KOPT-K1 (cell line): ENCODE results near the gene TSACC.
A peak's percentile ranks its signal among the peaks of the same experiment; 100 is the strongest.
"Not testable (repeated sequence)": the region's sequence is repeated elsewhere in the genome, so short reads cannot be mapped to it uniquely, and the experiment has no call there.

Experiments
- H3K27ac ChIP-seq: fragments of 200-600 bp; sonication (generic); 2 replicates; pipeline ENCODE4 v1.5.1; 2016; ENCODE audit warnings: antibody characterized with exemption, mild to moderate bottlenecking, low read depth, low read length; ENCODE audit not compliant: poor library complexity, severe bottlenecking
- H3K36me3 ChIP-seq: fragments of 200-600 bp; sonication (generic); 2 replicates; pipeline ENCODE4 v1.5.1; 2017; ENCODE audit warnings: antibody characterized with exemption, mild to moderate bottlenecking, low read length, moderate library complexity; ENCODE audit not compliant: insufficient read depth
- H3K9me3 ChIP-seq: fragments of 200-600 bp; sonication (generic); 2 replicates; pipeline ENCODE4 v1.5.1; 2017; ENCODE audit warnings: antibody characterized with exemption, low read length, mild to moderate bottlenecking; ENCODE audit not compliant: insufficient read depth, poor library complexity, severe bottlenecking

The TSACC gene

DNA sequence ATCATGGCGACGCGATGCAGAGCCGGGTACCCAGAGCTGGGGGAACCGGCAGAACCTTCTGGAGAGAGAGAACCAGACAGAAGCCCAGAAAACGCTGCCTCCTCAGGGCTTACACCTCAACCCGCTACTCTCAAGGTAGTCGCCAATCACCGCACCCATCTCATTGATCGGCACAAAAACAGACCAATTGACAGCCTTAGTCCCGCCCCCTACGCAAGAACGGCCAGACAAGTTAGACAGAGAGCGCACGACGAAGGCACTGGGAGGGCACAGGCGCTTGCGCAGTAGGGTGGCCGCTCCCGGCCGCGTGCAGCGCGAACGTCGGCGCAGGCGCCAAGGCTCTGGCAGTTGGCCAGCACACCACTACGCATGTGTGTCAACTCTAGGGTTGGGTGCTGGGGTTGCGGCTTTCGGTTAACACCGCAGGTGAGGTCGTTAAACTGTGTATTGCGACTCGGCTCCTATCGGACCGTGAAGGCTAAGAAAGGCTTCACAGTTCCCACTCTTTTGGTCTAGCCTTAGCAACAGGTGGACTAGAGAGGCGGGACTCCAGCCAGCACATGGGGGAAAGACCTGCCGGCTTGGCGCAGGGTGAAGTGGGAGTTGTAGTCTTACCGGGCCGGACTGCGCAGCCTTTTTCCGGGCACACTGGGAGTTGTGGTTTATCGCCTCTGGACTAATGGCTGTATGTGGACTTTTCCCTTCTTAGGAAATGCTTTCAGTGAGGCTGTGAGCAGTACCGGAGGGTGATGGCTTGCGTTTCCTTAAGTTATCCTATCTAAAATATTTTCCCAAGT lies at the start of gene TSACC, which contains the start of gene CCT3:
TSACC (plus strand) TSS at position 347 of the 797 bp plus-strand sequence. CDS start 1,232 bp downstream, outside the sequence.
CCT3 (minus strand) TSS at position 113 of the 797 bp plus-strand sequence; CDS start at position 5, 108 bp downstream.
- Histone ChIP-seq H3K36me3 (peaks cover 32% of the 10 kb centered on the region), H3K27ac (peak within 1 kb of the TSS; percentile 93), H3K9me3 (no peaks in the 10 kb centered on the region)

DNA sequence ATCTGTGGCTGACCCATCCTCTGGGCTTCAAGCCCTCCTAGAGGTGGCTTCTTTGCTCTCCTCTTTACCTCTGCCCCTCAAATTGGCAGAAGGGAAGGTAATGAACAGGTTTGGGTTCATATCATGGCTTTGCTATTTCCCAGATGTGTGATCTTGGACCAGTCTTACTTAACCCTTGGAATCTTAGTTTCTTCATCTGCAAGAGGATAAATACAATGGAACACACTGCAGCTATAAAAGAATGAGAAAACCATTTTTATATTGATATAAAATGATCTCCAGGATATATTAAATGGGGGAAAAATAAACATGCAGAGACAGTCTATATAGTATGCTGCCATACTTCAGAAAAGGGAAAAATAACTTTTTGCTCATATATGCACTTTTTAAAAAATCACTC lies 48.5 kb upstream of the TSACC start:
- no peaks in the 10 kb centered on the region for H3K9me3 ChIP-seq
- no peak overlapping the region for H3K27ac ChIP-seq
- H3K36me3 ChIP-seq: peaks cover 37% of the 10 kb centered on the region; the same call in 1 of the 2 replicates

DNA sequence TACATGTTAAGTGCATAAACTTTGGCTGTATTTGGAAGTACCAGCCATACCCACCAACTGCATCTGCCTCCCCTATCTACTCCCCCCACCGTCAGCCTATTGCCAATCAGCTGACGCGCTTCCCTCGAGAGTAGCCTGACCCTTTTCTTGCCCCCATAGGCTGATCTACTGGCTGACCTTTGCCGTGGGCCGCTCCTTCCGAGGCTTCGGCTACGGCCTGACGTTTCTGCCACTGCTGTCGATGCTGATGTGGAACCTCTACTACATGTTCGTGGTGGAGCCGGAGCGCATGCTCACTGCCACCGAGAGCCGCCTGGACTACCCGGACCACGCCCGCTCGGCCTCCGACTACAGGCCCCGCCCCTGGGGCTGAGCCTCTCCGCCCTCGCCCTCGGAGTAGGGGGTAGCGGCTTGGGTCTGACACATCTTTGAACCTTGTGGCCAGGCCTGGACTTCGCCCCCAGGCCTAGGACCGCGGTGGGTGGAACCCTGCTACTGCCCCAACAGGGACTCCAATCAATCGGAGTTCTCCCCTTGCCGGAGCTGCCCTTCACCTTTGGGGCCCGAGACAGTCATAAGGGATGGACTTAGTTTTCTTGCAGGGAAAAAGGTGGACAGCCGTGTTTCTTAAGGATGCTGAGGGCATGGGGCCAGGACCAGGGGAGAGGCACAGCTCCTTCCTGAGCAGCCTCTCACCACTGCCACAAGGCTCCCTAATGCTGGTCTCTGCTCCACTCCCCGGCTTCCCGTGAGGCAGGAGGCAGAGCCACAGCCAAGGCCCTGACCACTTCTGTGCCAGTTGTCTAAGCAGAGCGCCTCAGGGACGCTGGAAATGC lies 46.9 kb upstream of the TSACC start:
- Histone ChIP-seq H3K27ac (no peak overlapping the region), H3K9me3 (no peaks in the 10 kb centered on the region), H3K36me3 (peaks cover 37% of the 10 kb centered on the region; the same call in 1 of the 2 replicates)

DNA sequence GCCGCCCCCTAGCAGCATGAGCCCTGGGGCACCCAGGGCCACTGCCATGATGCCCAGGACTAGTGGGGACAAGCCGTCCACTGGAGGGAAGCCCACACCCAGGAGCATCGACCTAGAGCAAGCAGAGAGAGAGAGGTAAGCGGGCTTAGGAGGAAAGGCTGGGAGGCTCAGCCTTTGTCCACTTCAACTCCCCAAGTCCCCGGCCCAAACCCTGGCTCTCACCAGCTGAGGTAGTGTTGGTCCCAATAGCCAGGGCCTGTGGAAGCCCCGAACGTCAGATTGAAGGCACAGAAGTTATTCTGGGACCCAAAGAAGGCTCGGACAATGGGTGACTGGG lies 45.3 kb upstream of the TSACC start:
- no peaks in the 10 kb centered on the region for H3K9me3 ChIP-seq
- H3K27ac ChIP-seq: no peak overlapping the region
- H3K36me3 ChIP-seq: peaks cover 37% of the 10 kb centered on the region; the same call in 1 of the 2 replicates

DNA sequence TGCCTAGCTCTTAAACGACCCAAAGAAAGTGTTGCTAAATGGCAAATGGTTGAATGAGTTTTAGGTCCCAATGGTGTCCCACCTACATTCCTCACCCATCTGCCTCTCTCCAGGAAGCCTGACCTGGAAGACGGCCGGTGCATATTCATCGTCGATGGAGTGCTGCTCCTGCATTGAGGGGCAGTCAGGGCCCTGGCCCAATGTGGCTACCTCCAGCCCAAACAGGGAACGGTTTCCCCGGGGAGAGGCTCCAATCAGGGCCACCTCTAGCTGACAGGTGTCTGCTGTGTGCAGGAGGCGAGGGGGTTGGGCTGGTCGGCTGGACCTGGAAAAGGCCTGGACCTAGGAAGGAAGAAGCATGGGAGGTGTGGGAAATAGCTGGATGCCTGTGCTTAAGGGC lies 44.4 kb upstream of the TSACC start:
- Histone ChIP-seq H3K27ac (no peak overlapping the region), H3K36me3 (peaks cover 30% of the 10 kb centered on the region; the same call in 1 of the 2 replicates), H3K9me3 (no peaks in the 10 kb centered on the region)

DNA sequence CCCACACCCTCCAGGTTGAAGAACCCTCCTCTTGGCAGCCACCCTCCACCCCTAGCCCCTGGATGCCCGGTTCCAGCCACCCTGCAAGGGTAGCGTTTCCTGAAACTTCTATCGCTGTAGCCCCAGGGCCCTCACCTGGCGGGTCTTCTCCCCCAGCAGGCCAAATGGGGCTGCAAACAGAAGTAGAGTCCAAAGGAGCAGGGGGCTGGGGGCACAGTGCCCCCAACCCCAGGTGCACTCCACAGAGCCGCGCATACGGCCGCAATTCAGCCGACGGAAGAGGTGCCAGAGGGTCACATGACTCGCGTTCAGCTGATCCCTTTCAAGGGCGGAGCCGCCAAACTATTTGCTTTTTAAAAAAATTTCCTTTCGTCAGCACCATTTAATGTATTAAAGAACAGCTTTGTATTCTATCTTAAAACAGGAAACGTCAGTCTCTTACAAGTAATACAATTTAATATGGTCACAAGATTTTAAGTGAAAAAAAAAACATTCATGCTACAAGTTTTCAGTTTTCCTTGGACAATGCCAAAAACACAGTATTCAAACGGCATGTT lies 42.9 kb upstream of the TSACC start, which contains the start of gene GLMP:
GLMP (minus strand) TSS at position 289 of the 557 bp plus-strand sequence; CDS start at position 255, 34 bp downstream.
- Histone ChIP-seq H3K9me3 (no peaks in the 10 kb centered on the region), H3K36me3 (peaks cover 29% of the 10 kb centered on the region; the same call in 1 of the 2 replicates), H3K27ac (peak within 1 kb of the TSS; percentile 61)

DNA sequence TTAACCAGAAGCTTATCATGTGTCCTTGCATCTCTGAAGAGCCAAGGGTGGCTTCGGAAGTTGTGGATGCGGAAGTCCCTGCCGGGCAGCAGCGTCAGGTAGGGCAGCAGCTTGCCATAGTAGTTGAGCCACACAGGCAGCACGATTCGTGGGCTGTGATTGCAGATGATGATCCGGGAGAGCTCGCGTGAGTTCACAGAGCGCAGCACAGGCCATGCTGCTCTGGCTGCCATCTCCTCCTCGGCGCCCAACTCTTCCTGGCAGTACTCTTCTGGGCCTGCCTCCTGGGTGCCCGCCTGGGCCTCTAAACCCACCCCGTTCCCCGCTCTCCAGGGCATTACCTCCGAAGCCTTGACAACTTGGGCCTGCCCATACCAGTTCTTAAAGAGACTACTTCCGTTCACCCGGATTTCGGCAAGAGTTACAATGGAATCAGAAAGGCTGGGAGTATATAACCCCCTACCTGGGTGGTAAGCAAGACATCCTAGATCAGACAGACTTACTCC lies 39.4 kb upstream of the TSACC start, which contains the start of gene VHLL:
VHLL (minus strand) TSS at position 456 of the 506 bp plus-strand sequence; CDS start at position 338, 118 bp downstream.
- Histone ChIP-seq H3K9me3 (no peaks in the 10 kb centered on the region), H3K36me3 (peaks cover 12% of the 10 kb centered on the region; the same call in 1 of the 2 replicates), H3K27ac (no peak within 1 kb of the TSS)

DNA sequence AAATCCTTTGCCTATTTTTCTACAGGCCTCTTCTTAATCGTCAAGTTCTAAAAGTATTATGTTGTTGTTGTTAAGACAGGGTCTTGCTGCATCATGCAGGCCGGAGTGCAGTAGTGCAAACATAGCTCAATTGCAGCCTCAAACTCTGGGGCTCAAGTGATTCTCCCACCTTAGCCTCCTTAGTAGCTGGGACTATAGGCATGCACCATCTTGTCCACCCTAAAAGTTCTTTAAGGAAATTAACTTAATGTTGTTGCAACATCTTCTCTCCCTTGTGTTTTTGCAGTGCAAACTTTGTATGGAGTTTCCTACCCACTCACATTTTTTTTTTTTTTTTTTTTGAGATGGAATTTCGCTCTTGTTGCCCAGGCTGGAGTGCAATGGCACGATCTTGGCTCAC lies 35.1 kb upstream of the TSACC start:
- no peak overlapping the region for H3K27ac ChIP-seq
- H3K9me3 ChIP-seq: no peaks in the 10 kb centered on the region
- peaks cover 52% of the 10 kb centered on the region for H3K36me3 ChIP-seq

DNA sequence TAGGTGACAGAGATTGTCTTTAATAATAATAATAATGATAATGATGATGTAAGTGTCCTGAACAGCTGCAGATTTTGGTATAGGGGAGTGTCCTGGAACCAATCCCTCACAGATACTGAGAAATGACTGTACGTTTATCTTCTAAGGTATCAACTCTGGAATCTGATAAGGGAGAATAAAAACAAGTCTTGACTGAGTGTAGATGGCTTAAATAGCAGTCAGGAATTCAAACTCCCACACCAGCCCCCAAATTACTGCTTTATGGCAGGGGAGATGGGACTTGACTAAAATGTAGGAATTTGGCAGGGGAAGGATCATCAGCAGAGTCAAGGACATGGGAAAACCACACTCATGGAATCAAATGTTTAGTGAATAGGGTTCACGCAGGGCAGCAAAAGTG lies 33.1 kb upstream of the TSACC start:
- Histone ChIP-seq H3K36me3 (peaks cover 71% of the 10 kb centered on the region), H3K9me3 (no peaks in the 10 kb centered on the region), H3K27ac (no peak overlapping the region)

DNA sequence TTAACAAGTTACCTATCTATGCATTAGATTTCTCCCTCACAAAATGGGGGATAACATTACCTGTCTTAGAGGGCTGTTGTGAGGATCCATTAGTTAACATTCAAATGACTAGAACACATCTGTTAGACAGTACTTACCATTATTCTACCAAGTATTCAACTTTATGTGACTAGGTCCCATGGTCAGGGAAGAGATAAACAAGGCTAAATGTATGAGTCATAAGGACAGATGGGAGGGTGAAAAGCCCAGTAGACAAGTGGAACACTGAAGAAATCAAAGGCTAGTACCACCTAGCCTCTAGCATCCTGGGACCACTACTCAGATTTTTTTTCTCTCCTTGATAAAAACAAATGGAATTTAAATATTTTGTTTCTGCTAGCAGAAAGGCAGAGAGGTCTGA lies 30.2 kb upstream of the TSACC start:
- Histone ChIP-seq H3K9me3 (no peaks in the 10 kb centered on the region), H3K36me3 (peaks cover 97% of the 10 kb centered on the region), H3K27ac (no peak overlapping the region)

DNA sequence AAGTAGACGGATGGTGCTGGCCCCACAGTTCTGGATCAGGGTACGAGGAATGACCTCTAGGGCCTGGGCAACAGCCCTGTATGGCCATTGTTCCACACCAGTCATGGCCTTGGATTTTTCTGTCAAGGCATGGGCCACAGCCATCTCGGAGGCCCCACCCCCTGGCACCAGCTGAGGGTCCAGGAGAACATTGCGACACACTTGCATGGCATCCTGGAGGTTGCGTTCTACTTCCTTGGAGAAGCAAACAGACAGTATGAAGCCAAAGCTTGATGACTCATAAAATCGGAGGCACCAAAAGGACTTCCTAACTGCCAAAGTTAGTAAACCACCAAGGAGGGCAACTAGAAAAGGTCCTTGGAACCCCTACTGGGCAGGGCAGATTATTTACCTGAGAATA lies 27.4 kb upstream of the TSACC start:
- Histone ChIP-seq H3K36me3 (peaks cover 100% of the 10 kb centered on the region), H3K27ac (no peak overlapping the region), H3K9me3 (no peaks in the 10 kb centered on the region)

DNA sequence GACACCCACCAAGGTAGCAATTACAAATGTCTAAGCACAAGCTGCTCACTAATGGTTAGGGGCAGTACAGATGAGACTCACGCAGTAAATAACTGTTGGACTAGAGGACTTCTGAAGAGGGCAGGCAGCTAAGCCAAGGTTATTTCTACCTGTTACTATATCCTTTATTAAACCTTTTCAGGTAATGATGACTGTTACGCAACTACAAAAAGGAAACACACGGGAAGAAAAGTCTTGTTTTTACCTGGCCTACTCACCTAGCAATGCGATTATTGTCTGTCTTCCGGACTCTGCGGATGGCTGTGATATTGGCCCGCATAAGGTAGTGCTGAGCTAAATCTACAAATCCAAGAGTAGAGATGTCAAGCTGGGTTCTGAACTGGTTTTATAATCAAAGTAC lies 21.4 kb upstream of the TSACC start:
- Histone ChIP-seq H3K36me3 (peaks cover 100% of the 10 kb centered on the region), H3K9me3 (no peaks in the 10 kb centered on the region), H3K27ac (no peak overlapping the region)

DNA sequence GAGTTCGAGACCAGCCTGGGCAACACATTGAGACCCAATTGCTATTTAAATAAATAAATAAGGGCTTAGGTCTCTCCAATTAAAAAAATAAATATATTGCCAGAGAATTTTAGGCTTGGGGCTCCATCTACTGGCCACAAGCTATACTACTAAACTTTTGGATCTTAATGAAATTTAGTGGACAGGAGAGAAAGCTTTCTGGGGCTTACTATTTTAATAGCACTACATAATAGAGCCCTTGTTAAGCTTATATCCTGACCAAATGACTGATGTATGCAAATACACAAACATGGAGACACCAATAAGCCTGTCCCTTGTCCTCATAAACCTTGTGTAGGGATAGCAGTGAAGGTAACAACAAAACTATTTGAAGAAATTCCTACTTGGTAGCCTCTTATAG lies 18.7 kb upstream of the TSACC start:
- H3K27ac ChIP-seq: no peak overlapping the region
- no peaks in the 10 kb centered on the region for H3K9me3 ChIP-seq
- H3K36me3 ChIP-seq: peaks cover 99% of the 10 kb centered on the region

DNA sequence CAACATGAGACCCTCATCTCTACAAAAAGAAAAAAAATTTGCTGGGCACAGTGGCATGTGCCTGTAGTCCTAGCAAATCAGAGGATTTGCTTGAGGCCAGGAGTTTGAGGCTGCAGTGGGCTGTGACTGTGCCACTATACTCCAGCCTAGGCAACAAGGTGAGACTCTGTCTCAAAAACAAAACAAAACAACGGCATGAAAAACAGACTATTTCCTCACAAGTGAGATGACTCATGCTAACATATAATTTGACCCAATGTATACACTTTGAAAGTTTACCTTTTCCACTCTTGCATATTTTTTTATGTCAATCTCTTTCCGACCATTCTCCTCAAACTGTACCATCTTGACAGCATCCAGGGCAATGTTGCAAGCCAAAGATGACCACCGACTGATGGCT lies 17.8 kb upstream of the TSACC start:
- H3K27ac ChIP-seq: no peak overlapping the region
- peaks cover 99% of the 10 kb centered on the region for H3K36me3 ChIP-seq
- H3K9me3 ChIP-seq: no peaks in the 10 kb centered on the region

DNA sequence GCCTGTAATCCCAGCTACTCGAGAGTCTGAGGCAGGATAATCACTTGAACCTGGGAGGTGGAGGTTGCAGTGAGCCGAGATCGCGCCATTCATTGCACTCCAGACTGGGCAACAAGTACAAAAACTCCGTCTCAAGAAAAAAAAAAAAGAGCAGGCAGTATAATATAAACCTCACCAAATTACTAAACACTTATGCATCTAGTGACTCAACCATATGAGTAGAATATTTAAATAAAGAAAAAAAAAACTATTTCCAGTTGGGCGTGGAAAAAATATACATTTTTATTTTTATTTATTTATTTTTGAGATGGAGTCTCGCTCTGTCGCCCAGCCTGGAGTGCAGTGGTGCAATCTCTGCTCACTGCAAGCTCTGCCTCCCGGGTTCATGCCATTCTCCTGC lies 15.1 kb upstream of the TSACC start:
- not testable (repeated sequence) for H3K27ac ChIP-seq, H3K9me3 ChIP-seq
- H3K36me3 ChIP-seq: peaks cover 89% of the 10 kb centered on the region
